GM12892 (cell line): Measurements from ENCODE around the gene ALKBH5. TPM values are rescaled to one million over a fixed set of nuclear protein-coding genes. Genes with fewer than 3 reads are reported as not detected.

Experiments used
- DNase-seq: peaks from one replicate; pipeline ENCODE4 v3.0.0; 2011; ENCODE audit not compliant: insufficient read length
- FAIRE-seq: peaks from 2 replicates; lab custom pipeline; 2011; peaks lifted over from hg19 to GRCh38; lab: Jason Lieb, UNC
- POLR2A ChIP-seq: IDR thresholded peaks from 2 replicates; pipeline ENCODE4 v1.6.1; 2011; ENCODE audit warnings: low read depth, low read length, control low read depth
- POLR2AphosphoS5 ChIP-seq: IDR thresholded peaks from 2 replicates; pipeline ENCODE4 v1.6.1; 2011; ENCODE audit warnings: low read depth, low read length, control low read depth
- TAF1 ChIP-seq: IDR thresholded peaks from 2 replicates; pipeline ENCODE4 v1.6.1; 2011; ENCODE audit warnings: low read depth, mild to moderate bottlenecking, control low read depth, low read length, borderline replicate concordance
- polyA plus RNA-seq: library from polyadenylated mRNA; unstranded; fragments of >200 nt; gene quantifications from one replicate; pipeline ENCODE4 v1.2.1, GENCODE V29; 2012; ENCODE audit warnings: missing spikeins, inconsistent platforms; ENCODE audit not compliant: missing spikeins

Gene ALKBH5
- 61.6 TPM for polyA plus RNA-seq

DNA sequence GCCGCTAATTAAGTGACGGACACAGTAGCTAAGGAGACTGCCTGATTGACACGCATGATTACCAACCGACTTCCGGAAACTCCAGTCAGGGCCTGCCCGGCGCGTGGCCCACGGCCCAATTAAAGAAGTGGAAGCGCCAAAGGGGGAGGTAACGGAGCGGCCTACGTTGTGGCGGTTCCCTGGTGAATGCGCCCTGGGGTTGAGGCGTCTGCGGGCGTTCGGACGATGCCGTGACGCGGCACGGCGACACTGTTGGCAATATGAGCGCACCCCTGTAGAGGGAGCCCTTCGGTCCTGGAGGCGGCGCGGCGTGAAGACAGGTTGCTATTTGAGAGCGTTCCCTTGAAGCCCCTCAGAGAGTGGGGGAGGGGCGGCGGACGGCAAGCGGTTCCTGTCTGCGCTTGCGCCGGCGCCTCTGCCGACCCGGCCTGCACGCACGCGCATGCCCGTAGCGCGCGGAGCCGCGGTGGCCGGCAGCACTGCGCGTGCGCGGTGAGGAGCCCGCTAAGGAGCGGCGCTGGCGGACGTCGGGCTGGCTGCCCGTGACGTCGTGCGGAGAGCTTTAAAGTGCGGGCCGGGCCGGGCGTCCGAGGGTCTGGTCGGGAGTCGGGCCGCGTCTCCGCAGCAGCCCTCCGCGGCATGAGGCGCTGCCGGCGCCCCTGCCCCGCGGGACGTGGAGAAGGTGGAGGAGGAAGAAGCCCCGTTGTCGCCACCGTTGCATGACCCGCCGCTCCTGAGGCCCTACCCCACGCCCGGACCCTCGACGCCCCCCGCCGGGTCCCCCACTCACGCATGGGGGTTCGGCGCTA lies at the start of gene ALKBH5:
Gene ALKBH5 (plus strand): TSS at position 495 of the 809 bp plus-strand sequence. CDS start 416 bp downstream, outside the sequence.
- DNase-seq (peak; percentile 98), FAIRE-seq (no peak)
- TF ChIP-seq POLR2AphosphoS5 = no peak
- TF ChIP-seq POLR2A = peak; percentile 64; the same call in 1 of the 2 replicates

DNA sequence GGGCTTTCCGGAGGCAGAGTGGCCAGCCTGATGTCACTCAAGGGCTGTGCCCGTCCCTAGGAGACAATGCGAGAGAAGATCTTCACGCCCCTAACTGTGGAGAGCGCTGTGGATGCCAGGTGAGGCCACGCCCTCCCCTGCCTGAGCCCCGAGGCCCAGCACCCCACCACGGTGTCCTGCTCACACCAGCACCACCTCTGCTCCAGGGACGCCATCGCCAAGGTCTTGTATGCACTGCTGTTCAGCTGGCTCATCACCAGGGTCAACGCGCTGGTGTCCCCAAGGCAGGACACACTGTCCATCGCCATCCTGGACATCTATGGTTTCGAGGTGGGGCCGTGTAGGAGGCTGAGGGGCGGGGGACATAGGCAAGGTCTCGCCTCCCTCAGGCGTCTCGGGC lies 47.3 kb upstream of the ALKBH5 start:
- DNase-seq (no peak), FAIRE-seq (no peak)
- no peak for TF ChIP-seq POLR2A
- no peak for TF ChIP-seq POLR2AphosphoS5

DNA sequence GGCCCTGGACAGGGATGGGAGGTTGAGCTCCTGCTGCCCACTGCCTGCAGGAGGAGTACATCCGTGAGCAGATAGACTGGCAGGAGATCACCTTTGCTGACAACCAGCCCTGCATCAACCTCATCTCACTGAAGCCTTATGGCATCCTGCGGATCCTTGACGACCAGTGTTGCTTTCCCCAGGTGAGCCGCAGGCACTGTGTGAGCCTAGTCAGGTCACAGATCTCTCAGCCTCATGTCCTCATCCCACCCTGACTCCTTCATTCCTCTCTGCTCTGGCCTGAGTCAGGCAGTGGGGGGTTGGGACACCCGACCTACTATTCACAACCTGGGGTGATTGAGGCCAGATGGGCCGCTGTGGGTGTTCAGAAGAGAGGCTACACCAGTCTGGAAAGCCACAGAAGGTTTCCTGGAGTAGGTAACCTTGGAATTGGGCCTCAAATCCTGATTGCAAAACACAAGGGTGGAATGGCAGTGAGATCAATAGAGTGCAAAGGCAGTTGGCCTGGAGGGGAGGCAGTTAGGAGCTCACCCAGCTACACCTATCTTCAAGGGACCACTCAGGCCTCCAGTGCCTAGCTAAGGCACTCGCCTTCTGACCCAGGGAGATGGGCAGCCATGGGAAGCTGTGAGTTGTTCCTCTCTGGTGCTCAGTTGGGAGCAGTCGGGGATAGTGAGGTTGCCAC lies 45.4 kb upstream of the ALKBH5 start:
- FAIRE-seq = no peak
- no peak for DNase-seq
- TF ChIP-seq POLR2AphosphoS5 = no peak
- TF ChIP-seq POLR2A = no peak
- no peak for TF ChIP-seq TAF1

DNA sequence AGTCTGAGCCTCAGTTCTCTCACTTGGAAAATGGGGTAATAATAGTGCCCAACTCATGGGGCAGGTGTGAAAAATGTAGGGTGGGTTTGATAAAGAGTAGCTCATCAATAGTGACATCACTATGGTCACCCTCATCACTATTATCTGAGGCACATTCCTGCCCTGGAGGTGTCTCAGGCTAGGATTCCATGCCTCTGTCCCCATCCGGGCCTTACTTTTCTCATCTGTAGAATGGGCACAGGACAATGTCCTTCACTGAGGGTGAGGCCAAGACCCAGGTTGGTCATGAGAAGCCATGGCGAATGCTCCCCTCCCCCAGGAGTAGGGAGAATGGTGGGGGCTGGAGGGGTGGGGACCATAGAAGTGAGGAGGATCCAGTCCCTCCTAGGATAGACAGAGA lies 44.5 kb upstream of the ALKBH5 start:
- no peak for TF ChIP-seq POLR2AphosphoS5
- no peak for TF ChIP-seq POLR2A
- TF ChIP-seq TAF1 = no peak
- DNase-seq = no peak
- no peak for FAIRE-seq

DNA sequence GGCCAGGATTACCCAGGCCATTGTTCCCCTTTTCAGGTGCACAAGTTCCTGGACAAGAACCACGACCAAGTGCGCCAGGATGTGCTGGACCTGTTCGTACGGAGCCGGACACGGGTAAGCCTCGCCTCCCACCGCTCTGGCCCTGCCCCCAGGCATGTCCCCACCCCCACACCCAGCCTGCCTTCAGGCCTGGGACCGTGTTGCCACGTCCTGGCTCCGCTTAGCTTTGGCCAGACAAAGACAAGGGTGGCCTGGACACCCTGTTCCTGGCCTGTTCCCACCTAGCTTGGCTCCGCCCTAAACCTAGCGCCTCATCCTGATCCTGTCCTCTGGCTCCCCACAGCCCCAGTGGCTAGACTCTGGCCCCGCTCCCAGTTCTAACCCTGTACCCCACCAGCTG lies 44.1 kb upstream of the ALKBH5 start:
- FAIRE-seq (no peak), DNase-seq (no peak)
- TF ChIP-seq TAF1 (no peak), POLR2AphosphoS5 (no peak), POLR2A (no peak)

DNA sequence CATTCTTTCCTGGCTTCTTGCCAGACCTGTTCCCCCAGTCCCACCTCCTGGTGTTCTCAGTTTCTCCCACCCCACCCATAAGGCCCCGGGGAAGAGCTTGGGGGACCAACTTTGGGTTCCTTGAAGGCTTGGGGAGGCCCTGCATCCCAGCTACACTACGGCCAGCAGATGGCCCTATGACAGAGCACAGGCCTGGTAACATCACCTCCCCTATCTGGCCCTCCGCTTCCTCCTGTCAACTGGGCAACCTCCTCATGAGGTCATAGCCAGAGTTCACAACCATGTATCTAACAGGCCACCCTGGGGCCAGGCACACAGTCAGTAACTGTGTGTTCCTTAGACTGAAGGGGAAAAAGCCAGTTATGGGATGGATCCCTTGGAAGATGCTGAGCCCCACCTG lies 43.7 kb upstream of the ALKBH5 start:
- TF ChIP-seq POLR2A = no peak
- no peak for TF ChIP-seq TAF1
- no peak for TF ChIP-seq POLR2AphosphoS5
- FAIRE-seq (no peak), DNase-seq (no peak)

DNA sequence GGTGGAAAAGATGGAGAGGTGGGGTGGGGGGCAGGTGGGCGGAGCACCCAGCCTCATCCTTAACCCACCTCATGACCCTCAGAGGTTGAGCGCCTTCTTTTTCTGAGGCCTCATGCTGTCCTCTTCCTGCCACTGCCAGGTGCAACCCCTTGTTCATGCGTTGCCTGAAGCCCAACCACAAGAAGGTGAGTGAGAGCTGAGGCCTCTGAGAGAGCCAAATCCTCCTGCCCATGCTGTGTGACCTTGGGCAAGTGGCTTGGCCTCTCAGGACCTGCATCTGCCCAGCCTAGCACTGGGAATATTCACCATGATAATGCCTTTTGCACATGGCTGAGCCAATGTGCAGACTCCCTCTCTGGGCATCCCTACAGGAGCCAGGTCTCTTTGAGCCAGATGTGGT lies 43.0 kb upstream of the ALKBH5 start:
- FAIRE-seq (no peak), DNase-seq (no peak)
- TF ChIP-seq POLR2A (no peak), POLR2AphosphoS5 (no peak), TAF1 (no peak)

DNA sequence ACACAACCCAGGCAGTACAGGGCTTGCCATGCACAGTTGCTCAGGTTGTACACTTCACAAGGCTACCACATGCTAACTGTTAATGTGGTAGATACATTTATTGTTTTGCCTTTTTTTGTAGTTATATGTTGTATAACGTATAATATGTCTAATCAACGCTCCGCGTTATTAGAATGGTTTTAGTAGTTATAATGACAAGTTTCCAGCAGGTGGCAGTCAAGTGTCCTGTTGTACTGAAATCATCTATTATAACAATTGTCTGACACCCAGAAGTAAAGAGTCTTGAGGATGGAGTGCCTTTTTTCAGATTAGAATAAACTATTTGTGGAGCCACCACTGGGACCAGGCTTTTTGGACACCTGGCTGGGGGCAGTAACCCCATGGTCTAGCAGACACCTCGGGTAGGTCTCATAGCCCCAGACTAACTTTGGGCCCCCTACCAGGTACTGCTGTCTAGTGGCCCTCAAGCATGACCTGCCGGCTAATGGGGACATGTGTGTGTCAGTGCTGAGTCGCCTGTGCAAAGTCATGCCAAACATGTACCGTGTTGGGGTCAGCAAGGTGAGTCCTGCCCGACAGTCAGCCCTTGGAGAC lies 42.3 kb upstream of the ALKBH5 start:
- DNase-seq = no peak
- no peak for TF ChIP-seq POLR2A
- no peak for TF ChIP-seq POLR2AphosphoS5
- no peak for TF ChIP-seq TAF1
- FAIRE-seq = peak; percentile 86

DNA sequence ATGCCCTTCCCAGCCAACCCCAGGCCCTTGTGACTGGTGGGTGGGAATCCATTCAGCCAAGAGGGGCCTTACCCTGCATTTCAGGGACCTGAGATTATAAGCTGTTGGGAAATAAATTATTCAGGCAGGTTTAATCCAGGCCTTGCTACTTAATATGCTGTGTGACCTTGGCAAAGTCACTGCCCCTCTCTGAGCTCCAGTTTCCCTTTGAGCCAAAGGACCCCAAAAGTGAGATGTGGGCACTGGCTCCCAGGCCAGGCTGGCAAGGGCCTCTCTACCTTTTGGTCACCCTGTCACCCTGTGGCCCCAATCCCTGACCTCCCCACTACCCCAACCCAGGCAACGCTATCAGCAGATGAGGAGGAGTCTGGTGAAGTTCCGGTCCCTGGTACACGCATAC lies 41.2 kb upstream of the ALKBH5 start:
- FAIRE-seq (no peak), DNase-seq (no peak)
- TF ChIP-seq POLR2A = no peak

DNA sequence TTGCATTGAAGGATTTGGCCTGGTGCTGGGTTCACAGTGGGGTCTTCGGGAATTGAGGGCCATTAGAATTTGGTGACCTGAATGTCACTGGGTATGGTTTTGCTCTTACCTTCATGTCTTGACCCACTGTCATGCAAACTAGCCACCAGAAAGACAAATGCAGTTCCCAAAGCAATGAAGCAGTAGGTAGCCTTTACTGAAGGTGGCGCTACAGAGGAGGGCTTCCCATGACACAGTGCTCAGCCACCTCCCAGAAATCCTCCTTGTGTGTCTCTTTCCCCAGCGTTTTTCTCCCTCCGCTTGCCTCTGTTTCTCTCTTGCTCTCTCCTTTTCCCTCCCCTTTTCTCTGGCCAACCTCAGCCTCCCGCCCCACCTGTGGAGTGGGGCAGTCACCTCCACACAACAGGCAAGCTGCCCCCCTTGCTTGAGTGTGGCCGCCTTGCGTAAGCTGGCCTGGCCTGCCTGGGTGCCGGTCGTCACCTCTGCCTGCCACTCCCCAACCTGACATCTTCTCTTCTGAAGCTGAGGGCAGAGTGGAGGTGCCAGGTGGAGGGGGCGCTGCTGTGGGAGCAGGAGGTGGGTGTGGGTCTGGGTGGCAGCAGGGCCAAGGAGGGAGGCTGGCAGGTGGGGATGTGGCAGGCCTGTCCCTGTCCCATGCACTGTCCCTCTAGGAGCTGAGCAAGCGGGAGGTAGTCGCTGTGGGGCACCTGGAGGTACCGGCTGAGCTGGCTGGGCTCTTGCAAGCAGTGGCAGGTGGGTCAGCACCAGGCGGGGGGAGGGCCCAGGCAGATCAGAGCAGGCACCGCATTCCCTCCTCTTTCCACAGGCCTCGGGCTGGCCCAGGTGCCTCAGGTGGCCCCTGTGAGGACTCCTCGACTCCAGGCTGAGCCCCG lies 40.3 kb upstream of the ALKBH5 start:
- no peak for TF ChIP-seq POLR2A
- TF ChIP-seq TAF1 = no peak
- no peak for TF ChIP-seq POLR2AphosphoS5
- peak; percentile 54 for FAIRE-seq

DNA sequence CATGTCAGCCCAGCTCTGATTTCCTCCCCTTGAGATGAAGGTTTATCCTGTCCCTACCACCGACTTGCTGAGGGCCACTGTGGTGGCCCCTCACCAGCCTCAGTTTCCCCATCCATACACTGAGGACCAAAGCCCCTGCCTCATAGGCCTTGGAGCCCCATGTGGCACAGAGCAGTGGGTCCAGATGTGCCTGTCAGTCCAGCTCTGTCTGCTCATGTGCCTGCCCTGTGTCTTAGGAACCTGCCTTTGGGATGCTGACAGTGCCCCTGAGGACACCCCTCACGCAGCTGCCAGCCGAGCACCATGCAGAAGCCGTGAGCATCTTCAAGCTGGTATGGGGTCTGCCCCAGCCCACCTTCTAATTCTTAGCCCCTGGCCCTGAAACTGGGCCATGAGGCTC lies 39.4 kb upstream of the ALKBH5 start:
- FAIRE-seq (no peak), DNase-seq (no peak)
- TF ChIP-seq POLR2A = no peak
- no peak for TF ChIP-seq TAF1

More for the DNA sequence above, 40.3 kb upstream of the ALKBH5 start:
- DNase-seq = no peak

DNA sequence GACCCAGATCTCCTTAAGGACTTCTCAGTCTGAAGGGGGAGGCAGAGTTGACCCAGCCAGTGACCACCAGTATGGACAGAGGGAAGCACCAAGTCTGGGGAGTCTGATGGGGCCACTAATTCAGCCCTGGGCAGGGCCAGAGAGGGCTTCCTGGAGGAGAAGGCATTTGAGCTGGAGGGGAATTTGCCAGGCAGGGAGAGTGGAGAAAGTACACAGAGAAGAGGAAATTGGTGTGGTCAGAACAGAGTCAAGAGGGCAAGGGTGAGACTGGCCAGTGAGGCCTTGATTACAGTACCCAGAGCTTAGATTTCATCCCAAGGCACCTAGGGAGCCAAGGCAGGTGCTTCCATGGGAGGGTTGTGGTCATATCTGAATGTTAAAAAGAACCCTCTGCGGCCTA lies 38.8 kb upstream of the ALKBH5 start:
- FAIRE-seq = no peak
- DNase-seq = no peak
- TF ChIP-seq POLR2AphosphoS5 (no peak), POLR2A (no peak), TAF1 (no peak)
